ENCODE data around the gene AHCYL1.

AHCYL1 gene

GRCh38 chr1:109959974-109960744 is 24.4 kb upstream of the AHCYL1 start:
- Histone ChIP-seq H3K27me3 (ENCODE audit: insufficient read depth, poor library complexity, severe bottlenecking) (no peaks in the 10 kb centered on the region), H3K4me3 (replicated peaks; ENCODE audit: insufficient read depth, low read length) (no peak overlapping the region), H3K27ac (replicated peaks) (no peak overlapping the region)
- TF ChIP-seq REST (IDR thresholded peaks at IDR 0.05; ENCODE audit: insufficient replicate concordance, low read depth) (no peak), GABPA (IDR thresholded peaks at IDR 0.05; ENCODE audit: low read depth) (no peak), SPI1 (IDR thresholded peaks at IDR 0.05; ENCODE audit: borderline replicate concordance, low read depth) (no peak), POLR2AphosphoS5 (IDR thresholded peaks at IDR 0.05; ENCODE audit: low read depth) (no peak), CTCF (IDR thresholded peaks at IDR 0.05; ENCODE audit: insufficient read depth, low read length) (no peak)
- no peak for DNase-seq (ENCODE audit: low read depth in 1 of 2, low spot score in 1 of 2)

- Histone ChIP-seq H3K27me3 (ENCODE audit: insufficient read depth, poor library complexity, severe bottlenecking) (no peaks in the 10 kb centered on the region), H3K27ac (replicated peaks) (no peak overlapping the region), H3K4me3 (replicated peaks; ENCODE audit: insufficient read depth, low read length) (no peak overlapping the region)
- TF ChIP-seq SPI1 (IDR thresholded peaks at IDR 0.05; ENCODE audit: borderline replicate concordance, low read depth) (no peak), GABPA (IDR thresholded peaks at IDR 0.05; ENCODE audit: low read depth) (no peak), REST (IDR thresholded peaks at IDR 0.05; ENCODE audit: insufficient replicate concordance, low read depth) (no peak), CTCF (IDR thresholded peaks at IDR 0.05; ENCODE audit: insufficient read depth, low read length) (no peak), POLR2AphosphoS5 (IDR thresholded peaks at IDR 0.05; ENCODE audit: low read depth) (no peak)
- no peak for DNase-seq (ENCODE audit: low read depth in 1 of 2, low spot score in 1 of 2)
These were observed 23.8 kb upstream of the AHCYL1 start for GRCh38 chr1:109960745-109961094.

- TF ChIP-seq SPI1 (IDR thresholded peaks at IDR 0.05; ENCODE audit: borderline replicate concordance, low read depth): no peak
- no peak for TF ChIP-seq CTCF (IDR thresholded peaks at IDR 0.05; ENCODE audit: insufficient read depth, low read length)
- TF ChIP-seq GABPA (IDR thresholded peaks at IDR 0.05; ENCODE audit: low read depth): no peak
- no peak for TF ChIP-seq REST (IDR thresholded peaks at IDR 0.05; ENCODE audit: insufficient replicate concordance, low read depth)
- TF ChIP-seq POLR2AphosphoS5 (IDR thresholded peaks at IDR 0.05; ENCODE audit: low read depth): no peak
- H3K4me3 ChIP-seq (replicated peaks; ENCODE audit: insufficient read depth, low read length): no peak overlapping the region
- H3K27ac ChIP-seq (replicated peaks): no peak overlapping the region
- no peak for DNase-seq (ENCODE audit: low read depth in 1 of 2, low spot score in 1 of 2)
- no peaks in the 10 kb centered on the region for H3K27me3 ChIP-seq (ENCODE audit: insufficient read depth, poor library complexity, severe bottlenecking)
These were observed 20.7 kb upstream of the AHCYL1 start for GRCh38 chr1:109963864-109964263.
